HG03039 (cell line): ENCODE measurements around the gene PLD2.
"Not testable (repeated sequence)": the region's sequence is repeated elsewhere in the genome, so short reads cannot be mapped to it uniquely, and the experiment has no call there.

Experiments used
- ATAC-seq: cut with Tn5 transposase; IDR thresholded peaks from one replicate; pipeline ENCODE4 v1.9.1; 2021; ENCODE audit warnings: mild to moderate bottlenecking, moderate library complexity; ENCODE audit not compliant: unreplicated experiment

Gene PLD2

DNA sequence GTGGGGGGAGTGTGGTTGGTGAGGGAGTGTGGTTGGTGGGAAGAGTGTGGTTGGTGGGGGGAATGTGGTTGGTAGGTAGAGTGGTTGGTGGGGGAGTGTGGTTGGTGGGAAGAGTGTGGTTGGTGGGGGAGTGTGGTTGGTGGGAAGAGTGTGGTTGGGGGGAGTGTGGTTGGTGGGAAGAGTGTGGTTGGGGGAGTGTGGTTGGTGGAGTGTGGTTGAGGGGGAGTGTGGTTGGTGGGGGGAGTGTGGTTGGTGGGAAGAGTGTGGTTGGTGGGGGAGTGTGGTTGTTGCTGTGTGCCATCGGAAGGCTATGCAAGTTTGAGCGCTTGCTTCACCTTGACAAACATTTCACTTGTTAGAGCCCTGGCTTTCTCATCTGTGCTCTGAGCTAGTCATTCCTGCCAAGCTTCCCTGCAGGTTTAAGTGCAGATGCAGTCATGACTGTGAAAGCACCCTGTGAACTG, 46.3 kb downstream of the PLD2 start:
- no peak for ATAC-seq

DNA sequence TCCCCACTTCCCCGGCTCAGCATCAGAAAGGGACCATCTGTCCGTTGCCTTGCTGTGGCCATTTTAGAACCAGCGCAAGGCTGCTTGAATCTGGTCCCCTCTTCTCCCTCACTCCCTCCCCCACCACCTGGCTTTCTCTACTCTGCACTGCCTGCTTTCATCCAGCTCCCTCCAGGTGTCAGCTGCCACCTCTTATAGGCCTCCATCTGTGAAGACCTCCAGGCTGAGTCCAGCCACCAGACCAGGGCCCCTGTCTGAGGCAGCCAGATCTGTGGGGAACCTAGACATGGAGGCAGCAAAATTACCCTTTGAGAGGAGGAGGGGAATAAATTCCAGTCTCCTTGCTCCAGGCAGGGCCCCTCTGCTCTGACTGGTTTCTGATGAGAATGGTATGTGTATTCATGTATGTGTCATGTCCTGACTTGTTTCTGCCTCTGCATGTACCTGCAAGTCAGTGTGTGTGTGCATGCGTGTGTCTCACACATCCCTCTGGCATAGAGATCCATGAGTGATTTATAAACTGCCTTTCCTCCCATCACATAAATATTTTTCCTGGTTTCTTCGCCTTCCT, 47.2 kb downstream of the PLD2 start:
- no peak for ATAC-seq

DNA sequence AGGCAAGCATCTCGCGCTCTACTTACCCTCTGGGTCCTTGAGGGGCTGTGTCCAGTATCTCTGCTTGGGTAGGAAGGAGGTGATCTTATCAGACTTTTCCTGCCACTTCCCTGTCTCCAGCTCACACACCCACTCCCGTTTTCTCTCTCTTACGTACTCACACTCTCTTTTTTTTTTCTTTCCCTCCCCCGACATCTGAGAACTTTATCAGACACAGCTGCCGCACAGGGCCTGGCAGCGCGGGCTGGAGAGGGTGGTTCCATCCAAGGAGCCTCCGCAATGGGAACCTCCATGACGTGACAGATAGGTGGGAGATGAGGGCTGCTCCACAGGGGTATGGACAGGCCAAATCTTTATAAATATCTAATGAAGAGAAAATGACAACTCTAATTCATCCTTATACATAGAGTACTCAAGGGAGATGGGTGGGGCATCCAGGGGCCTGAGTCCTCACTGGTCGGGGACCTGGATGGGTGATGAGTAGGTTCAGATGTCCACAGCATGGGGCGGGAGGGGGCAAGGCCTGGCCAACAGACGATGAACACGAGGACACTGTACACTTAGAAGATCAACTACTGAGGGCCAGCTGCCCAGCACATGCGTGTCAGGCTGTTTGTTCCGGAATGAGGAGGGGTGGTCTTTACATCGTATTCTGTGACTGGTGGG, 49.5 kb downstream of the PLD2 start:
- ATAC-seq = no peak

DNA sequence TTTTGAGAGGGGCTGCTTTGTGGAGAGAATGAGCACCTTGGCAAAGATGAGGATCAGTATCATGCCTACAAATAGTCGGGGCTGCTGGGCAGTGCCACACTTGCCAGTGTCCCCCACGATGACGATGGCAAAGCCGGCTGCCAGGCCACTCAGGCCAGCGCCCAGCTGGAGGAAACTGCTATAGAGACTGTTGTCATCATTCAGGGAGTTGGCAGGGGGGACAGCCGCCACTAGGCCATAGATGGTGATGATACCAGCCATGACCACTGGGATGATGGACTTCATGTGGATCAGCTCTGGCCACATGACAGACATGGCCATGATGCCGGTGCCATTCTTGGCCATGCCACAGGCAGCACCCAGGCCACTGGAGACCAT, 50.0 kb downstream of the PLD2 start:
- ATAC-seq = no peak

DNA sequence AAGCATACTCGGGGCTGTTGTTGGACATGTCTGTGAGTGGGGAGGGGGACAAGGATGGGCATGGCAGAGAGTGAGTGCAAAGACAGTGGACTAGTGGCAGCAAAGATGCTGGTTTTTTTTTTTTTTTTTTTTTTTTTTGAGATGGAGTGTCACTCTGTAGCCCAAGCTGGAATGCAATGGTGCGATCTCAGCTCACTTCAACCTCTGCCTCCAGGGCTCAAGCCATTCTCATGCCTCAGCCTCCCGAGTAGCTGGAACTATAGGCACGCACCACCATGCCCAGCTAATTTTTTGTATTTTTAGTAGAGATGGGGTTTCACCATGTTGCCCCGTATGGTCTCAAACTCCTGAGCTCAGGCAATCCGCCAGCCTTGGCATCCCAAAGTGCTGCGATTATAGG, 50.4 kb downstream of the PLD2 start:
- ATAC-seq = not testable (repeated sequence)

DNA sequence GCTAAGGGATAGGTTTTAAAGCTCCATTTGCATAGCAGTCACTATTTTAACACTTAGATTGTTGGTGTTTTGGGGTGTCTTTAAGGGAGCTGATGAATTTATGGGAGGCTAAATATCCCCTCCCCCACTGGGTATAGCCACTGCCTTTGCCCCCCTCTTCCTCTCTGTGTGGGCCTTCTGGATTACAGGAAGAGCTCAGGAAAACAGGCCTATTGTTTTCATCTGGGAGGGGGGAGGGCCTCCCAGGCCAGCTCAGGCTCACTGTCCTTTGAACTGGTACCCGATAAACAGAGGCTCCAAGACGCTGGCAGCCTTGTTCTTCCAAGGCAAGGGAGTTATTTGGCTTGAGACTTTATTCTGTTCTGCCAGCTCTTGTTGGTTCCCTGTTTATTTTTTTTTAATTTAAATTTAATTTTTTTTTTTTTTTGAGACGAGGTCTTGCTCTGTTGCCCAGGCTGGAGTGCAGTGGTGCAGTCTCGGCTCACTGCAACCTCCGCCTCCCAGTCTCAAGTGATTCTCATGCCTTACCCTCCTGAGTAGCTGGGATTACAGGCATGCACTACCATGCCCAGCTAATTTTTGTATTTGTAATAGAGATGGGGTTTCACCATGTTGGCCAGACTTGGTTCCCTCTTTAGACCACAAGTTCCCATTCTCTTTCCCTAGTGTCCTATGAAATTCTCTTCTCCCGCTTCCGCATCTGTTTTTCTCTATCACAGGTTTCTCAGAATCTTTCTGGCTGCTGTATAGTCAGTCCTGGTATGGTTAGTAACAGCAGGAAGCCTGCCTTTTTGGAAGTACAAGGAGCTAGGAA, 51.3 kb downstream of the PLD2 start:
- ATAC-seq = no peak

DNA sequence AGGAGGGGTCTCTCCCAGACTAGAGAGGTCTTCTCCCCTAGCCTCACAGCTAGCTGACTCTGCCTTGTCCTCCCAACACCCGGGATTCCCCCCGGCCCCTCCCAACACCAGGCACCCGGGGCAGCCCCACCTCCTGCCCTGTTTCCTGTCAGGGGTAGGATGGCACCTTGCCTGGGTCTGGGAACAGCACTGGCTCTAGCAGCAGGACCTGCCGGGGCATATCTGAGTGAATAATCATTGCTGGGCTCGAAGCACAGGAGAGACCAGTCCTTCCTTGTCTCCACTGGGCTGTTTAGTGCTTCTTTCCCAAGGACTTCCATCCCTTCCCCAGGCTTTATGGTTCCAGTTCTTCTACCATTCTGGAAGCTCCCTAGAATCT, 51.9 kb downstream of the PLD2 start:
- no peak for ATAC-seq

DNA sequence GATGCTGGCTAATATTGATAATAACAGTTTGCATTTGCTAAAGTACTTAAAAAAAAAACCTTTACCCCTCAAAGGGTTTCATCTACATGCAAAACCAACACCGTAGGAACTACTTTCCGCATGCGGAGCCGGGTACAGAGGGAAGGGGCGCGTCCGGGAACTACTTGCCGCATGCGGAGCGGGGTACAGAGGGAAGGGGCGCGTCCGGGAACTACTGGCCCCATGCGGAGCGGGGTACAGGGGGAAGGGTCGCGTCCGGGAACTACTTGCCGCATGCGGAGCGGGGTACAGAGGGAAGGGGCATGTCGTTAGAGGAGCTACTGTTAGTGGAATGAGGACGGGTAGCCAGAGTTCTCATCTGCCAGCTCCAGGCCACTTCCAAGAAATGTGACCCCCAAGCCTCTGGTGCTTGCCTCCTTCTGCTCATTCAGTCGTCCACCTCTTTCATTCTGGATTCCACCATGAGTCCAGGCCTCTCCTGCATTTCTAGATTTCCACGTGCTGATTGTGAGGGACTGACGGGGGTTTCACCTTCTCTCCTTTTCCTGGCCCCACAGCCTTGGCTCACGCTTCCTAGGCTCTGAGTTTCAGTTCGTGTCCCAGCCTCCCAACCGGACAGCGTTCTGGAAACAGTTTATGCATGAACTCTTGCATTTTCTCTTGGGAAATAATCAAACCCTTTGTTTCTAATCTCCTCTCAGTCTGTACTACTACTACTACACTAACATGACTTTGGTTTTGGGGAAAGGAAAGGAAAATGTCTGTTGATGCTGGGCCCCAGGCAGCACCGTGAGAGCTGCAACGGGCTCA, 53.1 kb downstream of the PLD2 start:
- ATAC-seq = no peak

DNA sequence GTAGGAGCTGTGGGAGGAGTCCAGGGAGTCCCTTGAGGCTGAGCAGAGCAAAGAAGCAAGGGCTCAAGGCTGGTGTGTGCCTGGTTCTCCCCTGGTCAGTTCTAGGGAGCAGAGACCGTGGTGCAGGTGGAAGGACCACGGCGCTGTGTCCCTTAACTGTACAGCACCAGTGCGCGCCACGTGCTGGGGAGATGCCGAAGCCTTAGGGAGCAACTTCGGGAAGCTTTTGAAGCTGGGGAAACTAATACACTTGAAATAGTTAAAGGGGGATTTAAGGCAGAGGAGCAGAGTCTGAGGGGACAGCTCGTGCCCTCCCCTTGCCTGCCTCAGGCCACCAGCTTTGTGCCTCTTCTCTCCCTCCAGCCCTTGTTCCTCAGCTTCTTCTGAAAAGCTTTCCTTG, 53.7 kb downstream of the PLD2 start:
- no peak for ATAC-seq

DNA sequence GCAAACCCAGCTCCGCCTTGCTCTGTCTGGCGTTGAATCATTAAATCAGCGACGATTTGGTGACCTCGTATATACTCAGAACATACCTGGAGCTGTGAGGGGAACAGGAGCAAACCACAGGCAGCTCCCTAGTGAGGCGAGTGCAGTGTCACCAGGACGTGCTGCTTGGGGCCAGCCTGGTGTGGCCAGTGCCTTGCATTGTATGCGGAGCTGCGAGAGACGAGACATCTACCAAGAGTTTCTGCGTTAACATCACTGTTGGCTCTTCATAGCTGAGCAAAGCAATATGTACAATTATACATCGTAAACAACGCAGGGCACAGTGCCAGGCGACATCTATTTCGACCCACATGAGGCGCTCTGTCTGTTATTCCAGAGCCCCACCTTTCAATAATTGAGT, 54.1 kb downstream of the PLD2 start:
- no peak for ATAC-seq

DNA sequence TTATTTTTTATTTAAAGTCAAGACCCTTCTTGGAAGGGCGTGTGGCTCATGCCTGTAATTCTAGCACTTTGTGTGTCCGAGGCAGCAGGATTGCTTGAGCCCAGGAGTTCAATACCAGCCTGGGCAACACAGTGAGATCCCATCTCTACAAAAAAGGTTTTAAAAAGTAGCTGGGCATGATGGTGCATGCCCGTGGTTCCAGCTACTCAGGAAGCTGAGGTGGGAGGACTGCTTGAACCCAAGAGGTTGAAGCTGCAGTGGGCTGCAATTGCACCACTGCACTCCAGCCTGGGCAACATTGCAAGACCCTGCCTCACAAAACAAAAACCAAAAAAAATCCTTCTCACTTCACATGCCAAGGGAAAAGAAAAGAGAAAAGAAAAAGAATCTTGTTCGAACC, 55.8 kb downstream of the PLD2 start:
- no peak for ATAC-seq

DNA sequence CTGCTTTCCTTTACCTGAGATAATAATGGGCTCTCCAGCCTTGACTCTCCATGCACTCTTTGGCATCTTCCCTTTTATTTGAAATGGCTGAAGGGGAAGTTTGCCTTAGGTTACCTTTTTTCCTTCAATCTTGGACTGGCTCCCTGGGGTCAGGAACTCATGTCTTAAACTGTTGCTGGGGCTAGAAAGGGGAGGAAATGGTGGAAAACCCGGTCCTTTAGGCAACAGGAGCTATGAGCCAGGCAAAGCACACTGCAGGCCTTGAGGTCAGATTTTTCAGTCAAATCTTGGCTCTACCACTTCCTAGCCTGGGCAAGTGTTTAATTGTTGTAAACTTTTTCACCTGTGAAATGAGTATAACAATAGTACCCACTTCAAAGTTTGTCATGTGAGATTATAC, 56.4 kb downstream of the PLD2 start:
- ATAC-seq = no peak

DNA sequence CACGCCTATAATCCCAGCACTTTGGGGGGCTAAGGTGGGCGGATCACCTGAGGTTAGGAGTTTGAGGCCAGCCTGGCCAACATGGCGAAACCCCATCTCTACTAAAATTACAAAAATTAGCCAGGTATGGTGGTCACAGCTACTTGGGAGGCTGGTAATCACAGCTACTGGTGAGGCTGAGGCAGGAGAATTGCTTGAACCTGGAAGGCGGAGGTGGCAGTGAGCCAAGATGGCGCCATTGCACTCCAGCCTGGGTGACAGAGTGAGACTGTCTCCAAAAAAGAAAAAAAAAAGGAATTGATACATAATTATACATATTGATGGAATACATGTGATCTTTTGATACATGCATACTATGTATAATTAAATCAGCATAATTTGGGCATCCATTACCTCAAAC, 60.6 kb downstream of the PLD2 start:
- not testable (repeated sequence) for ATAC-seq

DNA sequence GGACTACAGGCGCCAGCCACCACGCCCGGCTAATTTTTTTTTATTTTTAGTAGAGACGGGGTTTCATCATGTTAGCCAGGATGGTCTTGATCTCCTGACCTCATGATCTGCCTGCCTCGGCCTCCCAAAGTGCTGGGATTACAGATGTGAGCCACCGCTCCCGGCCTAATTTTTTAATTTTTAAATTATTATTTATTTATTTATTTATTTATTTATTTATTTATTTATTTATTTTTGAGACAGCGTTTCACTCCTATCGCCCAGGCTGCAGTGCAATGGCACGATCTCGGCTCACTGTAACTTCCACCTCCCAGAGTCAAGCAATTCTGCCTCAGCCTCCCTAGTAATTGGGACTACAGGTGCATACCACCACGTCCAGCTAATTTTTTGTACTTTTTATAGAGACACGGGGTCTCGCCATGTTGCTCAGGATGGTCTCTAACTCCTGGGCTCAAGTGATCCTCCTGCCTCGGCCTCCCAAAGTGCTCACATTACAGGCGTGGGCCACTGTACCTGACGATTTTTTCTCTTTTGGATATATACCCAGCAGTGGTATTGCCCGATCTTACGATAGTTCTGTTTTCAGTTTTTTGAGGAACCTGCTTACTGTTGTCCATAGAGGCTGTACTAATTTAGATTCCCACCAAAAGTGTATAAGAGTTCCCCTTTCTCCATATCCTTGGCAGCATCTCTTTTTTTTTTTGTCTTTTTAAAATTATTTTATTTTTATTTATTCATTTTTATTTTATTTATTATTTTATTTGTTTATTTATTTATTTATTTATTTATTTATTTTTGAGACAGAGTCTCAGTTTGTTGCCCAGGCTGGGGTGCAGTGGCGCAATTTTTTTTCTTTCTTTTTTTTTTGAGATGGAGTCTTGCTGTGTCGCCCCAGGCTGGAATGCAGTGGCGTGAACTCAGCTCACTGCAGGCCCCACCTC, 62.4 kb downstream of the PLD2 start:
- not testable (repeated sequence) for ATAC-seq

DNA sequence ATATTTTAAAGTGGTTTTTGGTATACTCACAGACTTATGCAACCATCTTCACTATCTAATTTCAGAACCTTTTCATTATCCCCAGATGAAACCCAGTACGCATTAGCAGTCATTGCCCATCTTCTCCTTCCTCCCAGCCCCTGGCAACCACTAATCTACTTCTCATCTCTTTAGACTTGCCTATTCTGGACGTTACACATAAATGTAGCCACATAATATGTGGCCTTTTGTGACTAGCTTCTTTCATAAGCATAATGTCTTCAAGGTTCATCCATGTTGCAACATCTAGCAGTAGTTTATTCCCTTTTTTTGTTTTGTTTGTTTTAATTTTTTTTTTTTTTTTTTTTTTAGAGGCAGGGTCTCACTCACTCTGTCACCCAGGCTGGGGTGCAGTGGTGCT, 63.9 kb downstream of the PLD2 start:
- no peak for ATAC-seq

DNA sequence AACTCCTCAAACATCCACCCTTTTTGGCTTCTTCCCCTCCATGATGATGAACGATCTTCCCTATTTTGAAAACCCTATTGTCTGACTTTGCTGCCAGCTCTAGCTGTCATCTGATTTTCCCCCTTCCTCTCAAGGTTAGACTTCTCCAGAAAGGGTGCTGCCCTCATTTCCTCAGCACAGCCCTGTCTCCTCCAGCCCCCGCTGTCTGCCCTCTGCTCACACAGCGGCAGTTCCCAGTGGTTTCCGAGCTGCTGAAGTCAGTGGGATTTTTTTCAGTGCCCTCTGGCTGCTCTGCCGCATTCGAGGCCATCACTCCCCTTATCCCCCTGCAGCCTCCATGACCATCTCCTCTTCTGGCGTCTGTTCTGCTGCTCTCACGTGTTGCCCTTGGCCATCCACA, 65.8 kb downstream of the PLD2 start:
- no peak for ATAC-seq
